Measurements from ENCODE around the gene BIVM.

The BIVM gene

DNA sequence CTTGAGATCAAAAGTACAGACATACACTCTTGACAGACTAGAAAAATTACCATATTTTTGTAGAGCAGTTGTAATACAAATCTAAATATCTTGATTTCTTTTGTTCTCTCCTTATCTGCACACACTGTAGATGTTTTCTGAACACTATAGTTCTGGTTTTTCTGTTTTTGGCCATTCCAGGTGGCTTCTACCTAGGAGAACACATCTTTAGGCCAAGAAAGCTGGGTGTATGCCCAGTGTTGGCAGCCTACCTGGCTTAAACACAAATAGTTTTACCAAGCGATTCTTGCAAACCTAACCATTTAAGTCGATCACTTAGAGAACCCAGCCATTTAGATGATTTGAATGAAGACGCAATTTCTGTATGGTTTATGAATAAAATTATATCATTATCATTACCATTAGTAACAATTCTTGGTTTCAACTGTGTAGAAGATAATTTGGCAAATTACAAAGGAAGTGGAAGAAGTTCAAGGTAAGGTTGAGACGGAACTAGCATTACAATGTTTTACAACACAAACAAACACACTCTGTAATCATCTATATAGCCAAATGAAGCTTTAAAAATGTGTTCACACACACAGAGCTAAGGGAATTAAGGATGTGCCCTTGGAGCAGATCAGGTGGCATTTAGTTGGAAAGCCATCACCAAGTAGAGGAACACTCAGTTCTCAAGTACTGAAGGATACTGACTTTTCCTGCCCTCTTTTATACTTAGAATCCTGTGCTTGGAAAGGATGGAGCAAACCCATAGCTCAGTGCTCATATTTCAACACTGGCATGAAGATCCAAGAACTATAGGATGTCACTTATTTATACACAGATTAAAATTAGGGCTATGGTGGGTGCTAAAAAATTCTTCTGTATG, 83.1 kb downstream of the BIVM start:
- ATAC-seq, result no peak
